ENCODE data around the gene THAP3.

The THAP3 gene, protein sequence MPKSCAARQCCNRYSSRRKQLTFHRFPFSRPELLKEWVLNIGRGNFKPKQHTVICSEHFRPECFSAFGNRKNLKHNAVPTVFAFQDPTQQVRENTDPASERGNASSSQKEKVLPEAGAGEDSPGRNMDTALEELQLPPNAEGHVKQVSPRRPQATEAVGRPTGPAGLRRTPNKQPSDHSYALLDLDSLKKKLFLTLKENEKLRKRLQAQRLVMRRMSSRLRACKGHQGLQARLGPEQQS

DNA sequence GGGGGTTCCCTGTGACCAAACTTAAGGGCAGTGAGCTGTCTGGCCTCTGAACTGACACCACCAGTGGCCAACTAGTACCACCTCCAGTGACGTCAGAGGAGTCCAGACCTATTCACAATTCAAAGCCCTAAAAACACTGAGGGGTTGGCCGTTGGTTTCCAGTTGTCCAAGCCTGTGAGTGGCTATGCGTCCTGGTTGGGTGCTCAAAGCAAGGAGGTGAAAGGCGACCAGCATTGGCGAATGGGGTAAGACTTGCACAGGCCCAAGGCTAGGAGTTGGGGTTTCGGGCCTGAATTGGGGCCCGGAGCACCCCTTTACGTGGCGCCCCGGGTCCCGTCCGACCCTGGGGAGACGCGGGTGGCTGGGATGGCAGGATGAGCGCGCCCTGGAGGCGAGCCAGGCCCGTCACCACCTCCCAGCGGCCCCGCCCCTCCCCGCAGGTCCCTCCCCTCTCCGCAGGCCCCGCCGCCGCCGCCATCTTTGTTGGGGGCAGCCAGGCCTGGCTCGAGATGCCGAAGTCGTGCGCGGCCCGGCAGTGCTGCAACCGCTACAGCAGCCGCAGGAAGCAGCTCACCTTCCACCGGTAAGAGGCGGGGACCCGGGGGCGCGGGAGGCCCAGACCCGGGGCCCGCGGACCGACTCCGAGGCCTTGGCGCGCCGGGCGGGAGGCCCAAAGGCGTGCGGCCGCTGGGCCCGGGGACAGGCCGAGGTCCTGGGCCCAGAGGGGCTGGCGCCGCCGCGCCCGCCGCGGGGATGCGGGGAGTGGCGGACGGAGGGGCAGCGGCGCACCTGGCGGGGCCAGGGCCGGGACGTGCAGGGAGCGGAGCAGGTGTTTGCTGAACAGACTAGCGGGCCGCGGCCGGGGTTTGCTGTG is at the start of gene THAP3:
Gene THAP3, plus strand, starts transcription at position 159 of the 874 bp plus-strand sequence. Its CDS starts 351 bp downstream, at position 510.
- peak; percentile 83 for DNase-seq

- no peak for DNase-seq
These were observed 46.7 kb upstream of the THAP3 start for GRCh38 chr1:6577831-6578525.

- no peak for DNase-seq
These were observed 45.9 kb upstream of the THAP3 start for GRCh38 chr1:6578624-6579373.

DNA sequence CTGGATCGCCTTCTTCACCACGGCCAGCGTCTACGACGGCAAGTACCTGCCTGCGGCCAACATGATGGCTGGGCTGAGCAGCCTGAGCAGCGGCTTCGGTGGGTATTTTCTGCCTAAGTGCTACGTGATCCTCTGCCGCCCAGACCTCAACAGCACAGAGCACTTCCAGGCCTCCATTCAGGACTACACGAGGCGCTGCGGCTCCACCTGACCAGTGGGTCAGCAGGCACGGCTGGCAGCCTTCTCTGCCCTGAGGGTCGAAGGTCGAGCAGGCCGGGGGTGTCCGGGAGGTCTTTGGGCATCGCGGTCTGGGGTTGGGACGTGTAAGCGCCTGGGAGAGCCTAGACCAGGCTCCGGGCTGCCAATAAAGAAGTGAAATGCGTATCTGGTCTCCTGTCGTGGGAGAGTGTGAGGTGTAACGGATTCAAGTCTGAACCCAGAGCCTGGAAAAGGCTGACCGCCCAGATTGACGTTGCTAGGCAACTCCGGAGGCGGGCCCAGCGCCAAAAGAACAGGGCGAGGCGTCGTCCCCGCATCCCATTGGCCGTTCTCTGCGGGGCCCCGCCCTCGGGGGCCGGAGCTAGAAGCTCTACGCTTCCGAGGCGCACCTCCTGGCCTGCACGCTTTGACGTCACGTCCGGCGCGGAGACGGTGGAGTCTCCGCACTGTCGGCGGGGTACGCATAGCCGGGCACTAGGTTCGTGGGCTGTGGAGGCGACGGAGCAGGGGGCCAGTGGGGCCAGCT is 45.1 kb upstream of the THAP3 start, which contains the start of gene ZBTB48:
Gene ZBTB48, plus strand, starts transcription at position 621 of the 745 bp plus-strand sequence. CDS start 616 bp downstream, outside the sequence.
- DNase-seq: peak; percentile 99

GRCh38 chr1:6580119-6580592 is 44.5 kb upstream of the THAP3 start:
- DNase-seq: peak; percentile 70

DNA sequence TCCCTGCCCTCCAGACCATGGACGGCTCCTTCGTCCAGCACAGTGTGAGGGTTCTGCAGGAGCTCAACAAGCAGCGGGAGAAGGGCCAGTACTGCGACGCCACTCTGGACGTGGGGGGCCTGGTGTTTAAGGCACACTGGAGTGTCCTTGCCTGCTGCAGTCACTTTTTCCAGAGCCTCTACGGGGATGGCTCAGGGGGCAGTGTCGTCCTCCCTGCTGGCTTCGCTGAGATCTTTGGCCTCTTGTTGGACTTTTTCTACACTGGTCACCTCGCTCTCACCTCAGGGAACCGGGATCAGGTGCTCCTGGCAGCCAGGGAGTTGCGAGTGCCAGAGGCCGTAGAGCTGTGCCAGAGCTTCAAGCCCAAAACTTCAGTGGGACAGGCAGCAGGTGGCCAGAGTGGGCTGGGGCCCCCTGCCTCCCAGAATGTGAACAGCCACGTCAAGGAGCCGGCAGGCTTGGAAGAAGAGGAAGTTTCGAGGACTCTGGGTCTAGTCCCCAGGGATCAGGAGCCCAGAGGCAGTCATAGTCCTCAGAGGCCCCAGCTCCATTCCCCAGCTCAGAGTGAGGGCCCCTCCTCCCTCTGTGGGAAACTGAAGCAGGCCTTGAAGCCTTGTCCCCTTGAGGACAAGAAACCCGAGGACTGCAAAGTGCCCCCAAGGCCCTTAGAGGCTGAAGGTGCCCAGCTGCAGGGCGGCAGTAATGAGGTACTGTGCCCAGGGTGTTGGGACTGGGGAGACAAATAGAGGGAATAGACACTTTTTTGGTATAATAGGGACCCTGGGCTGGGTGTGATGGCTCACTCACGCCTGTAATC is 43.9 kb upstream of the THAP3 start:
- peak; percentile 41 for DNase-seq

DNA sequence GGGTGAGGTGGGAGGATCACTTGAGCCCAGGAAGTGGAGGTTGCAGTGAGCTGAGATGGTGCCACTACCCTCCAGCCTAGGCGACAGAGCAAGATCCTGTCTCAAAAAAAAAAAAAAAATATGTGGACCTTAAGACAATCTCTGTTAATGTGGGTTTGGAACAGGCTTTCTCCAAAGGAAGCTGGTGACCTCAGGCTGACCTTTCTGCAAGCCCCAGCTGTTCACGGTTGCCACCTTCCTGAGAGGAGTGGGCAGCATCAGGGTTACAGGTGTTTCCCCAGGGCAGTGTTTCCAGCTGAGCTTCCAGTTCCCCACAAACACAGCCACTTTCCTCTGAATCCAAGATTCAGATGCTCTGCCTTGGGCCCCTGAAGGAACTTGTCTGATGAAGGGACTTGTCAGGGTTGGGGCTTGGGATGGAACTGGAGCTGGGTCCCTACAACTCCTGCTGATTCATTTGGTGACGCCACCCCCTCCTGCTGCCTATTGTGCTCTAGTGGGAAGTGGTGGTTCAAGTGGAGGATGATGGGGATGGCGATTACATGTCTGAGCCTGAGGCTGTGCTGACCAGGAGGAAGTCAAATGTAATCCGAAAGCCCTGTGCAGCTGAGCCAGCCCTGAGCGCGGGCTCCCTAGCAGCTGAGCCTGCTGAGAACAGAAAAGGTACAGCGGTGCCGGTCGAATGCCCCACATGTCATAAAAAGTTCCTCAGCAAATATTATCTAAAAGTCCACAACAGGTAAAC is 42.9 kb upstream of the THAP3 start:
- peak; percentile 89 for DNase-seq

- no peak for DNase-seq
These were observed 42.3 kb upstream of the THAP3 start for GRCh38 chr1:6582370-6582769.

DNA sequence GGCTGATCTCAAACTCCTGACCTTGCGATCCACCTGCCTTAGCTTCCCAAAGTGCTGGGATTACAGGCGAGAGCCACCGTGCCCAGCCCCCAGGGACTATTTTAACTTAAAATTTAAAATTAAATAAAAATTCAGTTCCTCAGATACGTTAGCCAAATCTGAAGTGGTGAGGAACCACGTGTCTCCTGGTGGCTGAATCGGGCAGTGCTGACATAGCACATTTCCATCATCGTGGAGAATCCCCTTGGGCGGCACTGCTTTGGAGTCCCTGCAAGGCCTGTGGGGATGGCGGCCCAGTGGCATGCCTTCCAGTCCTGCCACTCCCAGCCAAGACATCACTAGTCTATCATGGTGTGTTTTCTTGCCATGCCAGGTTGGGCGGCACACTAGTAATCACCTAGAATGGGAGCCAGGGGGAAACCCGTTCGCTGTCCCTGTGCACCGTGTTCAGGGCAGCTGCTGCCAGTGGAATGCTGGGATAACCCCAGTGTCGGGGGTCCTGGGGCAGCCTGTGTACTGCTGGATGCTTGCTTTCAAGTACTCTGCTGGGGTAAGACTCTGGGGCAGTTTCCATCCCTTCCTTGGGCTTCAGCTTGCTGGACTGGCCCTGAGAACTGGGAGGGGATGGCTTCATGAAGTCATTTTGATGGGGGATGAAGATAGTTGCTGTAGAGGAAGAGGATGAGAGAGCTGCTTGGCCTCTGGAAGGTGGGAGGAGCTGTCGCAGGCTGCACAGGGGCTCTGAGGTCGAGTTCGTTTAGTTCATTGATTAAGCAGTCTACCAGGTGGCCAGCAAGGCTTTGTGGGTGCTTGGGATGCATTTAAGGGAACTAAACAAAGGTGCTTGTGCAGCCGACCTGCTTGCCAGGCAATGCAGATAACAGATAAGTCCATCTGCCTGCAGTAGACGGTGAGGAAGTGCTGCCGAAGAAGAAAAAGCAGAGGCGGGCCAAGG is 40.3 kb upstream of the THAP3 start:
- no peak for DNase-seq

- no peak for DNase-seq
These were observed 39.5 kb upstream of the THAP3 start for GRCh38 chr1:6585081-6585722.

GRCh38 chr1:6585841-6586240 is 38.8 kb upstream of the THAP3 start:
- DNase-seq: no peak

DNA sequence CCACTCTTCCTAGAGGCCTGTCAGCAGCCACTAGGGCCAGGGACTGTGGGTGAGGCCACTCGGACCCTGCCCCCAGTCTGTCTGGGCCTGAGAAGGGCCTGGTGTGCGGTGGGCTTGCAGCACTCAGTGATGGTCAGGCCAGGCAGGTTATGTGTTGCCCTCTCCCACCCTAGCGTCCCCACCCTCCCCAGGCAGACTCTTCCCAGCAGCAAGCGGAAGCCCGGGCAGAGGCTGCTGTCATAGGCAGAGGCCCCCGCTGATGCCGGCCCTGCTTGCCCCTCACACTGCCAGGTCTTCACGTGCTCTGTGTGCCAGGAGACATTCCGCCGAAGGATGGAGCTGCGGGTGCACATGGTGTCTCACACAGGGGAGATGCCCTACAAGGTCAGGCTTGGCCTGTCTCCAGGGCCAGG is 38.3 kb upstream of the THAP3 start:
- no peak for DNase-seq

GRCh38 chr1:6587261-6588005 is 37.2 kb upstream of the THAP3 start:
- DNase-seq: no peak

- no peak for DNase-seq
These were observed 36.4 kb upstream of the THAP3 start for GRCh38 chr1:6588128-6588892.

GRCh38 chr1:6588893-6589520 is 35.7 kb upstream of the THAP3 start:
- peak; percentile 83 for DNase-seq

DNA sequence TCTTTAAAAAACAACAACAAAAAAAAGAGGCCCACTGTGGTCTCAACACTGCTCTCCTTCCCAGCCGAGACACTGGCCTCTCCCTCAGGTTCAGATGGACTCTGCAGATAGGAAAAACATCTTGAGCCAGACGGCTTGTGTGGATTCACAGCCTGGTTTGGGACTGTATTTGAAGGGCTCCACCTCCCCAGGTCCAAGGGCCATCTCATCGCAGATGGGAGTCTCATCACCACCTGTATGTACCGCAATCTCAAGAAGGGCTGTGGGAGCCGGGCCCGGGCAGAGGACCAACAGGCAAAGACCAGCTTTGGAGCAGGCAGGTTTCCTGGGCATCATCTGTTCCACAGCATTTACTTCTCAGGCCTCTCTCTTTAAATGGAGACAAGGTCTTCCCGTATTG is 34.6 kb upstream of the THAP3 start:
- no peak for DNase-seq
